ENCODE data around the gene GLYATL2.

GLYATL2 gene

GRCh38 chr11:58807343-58807742, 37.2 kb downstream of the GLYATL2 start:
- H2AFZ ChIP-seq: no peak overlapping the region
- H3K4me1 ChIP-seq: no peaks in the 10 kb centered on the region
- no peak overlapping the region for H3K27ac ChIP-seq
- H3K9ac ChIP-seq: no peak overlapping the region
- no peaks in the 10 kb centered on the region for H3K27me3 ChIP-seq (ENCODE audit: control insufficient read depth, insufficient read depth, low read length)
- no peaks in the 10 kb centered on the region for H3K36me3 ChIP-seq (ENCODE audit: control insufficient read depth, insufficient read depth, low read length)
- no peak for TF ChIP-seq CTCF (IDR thresholded peaks at IDR 0.05)
- no peak overlapping the region for H3K4me3 ChIP-seq (ENCODE audit: low read depth, low read length)
- no peaks in the 10 kb centered on the region for H3K79me2 ChIP-seq
- H3K9me3 ChIP-seq (ENCODE audit: control insufficient read depth, low read length): no peaks in the 10 kb centered on the region
- no peak overlapping the region for H3K4me2 ChIP-seq (ENCODE audit: low read length)

DNA sequence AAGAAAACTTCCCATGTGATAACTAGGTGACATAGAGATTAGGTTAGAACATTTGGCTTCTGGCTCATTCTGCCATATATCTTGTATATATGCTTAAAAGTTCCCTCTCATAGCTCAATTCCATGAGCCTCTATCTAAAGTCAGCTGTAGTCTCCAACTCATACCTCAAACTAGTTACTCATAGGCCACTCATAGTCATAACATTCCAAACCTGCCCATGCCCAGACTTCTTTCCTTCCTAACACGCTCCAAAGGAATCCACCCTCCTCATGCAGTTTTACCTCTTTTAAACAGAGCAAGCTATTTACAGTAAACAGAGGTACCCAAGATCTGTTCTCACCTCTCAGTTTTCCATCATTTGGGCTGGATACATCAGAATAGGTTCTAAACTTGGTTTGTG, 39.4 kb downstream of the GLYATL2 start:
- Histone ChIP-seq H3K79me2 (no peaks in the 10 kb centered on the region), H3K27me3 (ENCODE audit: control insufficient read depth, insufficient read depth, low read length) (no peaks in the 10 kb centered on the region), H3K4me3 (ENCODE audit: low read depth, low read length) (no peak overlapping the region), H3K4me2 (ENCODE audit: low read length) (no peak overlapping the region), H3K27ac (no peak overlapping the region), H3K9me3 (ENCODE audit: control insufficient read depth, low read length) (no peaks in the 10 kb centered on the region), H2AFZ (no peak overlapping the region), H3K36me3 (ENCODE audit: control insufficient read depth, insufficient read depth, low read length) (no peaks in the 10 kb centered on the region), H3K4me1 (no peaks in the 10 kb centered on the region), H3K9ac (no peak overlapping the region)
- TF ChIP-seq CTCF (IDR thresholded peaks at IDR 0.05): no peak

DNA sequence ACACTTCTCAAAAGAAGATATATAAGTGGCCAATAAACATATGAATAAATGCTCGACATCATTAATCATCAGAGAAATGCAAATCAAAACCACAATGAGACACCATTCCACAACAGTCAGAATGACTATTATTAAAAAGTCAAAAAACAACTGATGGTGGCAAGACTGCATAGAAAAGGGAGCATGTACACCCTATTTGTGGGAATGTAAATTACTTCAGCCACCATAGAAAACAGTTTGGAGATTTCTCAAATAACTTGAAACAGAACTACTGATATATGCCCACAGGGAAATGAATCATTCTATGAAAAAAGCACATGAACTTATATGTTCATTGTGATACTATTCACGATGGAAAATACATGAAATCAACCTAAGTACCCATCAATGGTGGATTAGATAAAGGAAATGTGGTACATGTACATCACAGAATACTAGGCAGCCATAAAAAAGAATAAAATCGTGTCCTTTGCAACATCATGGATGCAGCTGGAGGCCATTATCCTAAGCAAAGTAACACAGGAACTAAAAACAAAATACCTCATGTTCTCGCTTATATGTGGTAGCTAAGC, 42.4 kb downstream of the GLYATL2 start:
- Histone ChIP-seq H3K9ac (no peak overlapping the region), H3K27ac (no peak overlapping the region), H3K4me2 (ENCODE audit: low read length) (no peak overlapping the region), H2AFZ (no peak overlapping the region), H3K36me3 (ENCODE audit: control insufficient read depth, insufficient read depth, low read length) (no peaks in the 10 kb centered on the region), H3K4me3 (ENCODE audit: low read depth, low read length) (no peak overlapping the region), H3K9me3 (ENCODE audit: control insufficient read depth, low read length) (no peaks in the 10 kb centered on the region), H3K27me3 (ENCODE audit: control insufficient read depth, insufficient read depth, low read length) (no peaks in the 10 kb centered on the region), H3K4me1 (no peaks in the 10 kb centered on the region), H3K79me2 (no peaks in the 10 kb centered on the region)
- no peak for TF ChIP-seq CTCF (IDR thresholded peaks at IDR 0.05)

GRCh38 chr11:58801302-58801701, 43.2 kb downstream of the GLYATL2 start:
- Histone ChIP-seq H3K4me1 (no peaks in the 10 kb centered on the region), H2AFZ (no peak overlapping the region), H3K9me3 (ENCODE audit: control insufficient read depth, low read length) (no peaks in the 10 kb centered on the region), H3K27ac (no peak overlapping the region), H3K79me2 (no peaks in the 10 kb centered on the region), H3K4me2 (ENCODE audit: low read length) (no peak overlapping the region), H3K4me3 (ENCODE audit: low read depth, low read length) (no peak overlapping the region), H3K9ac (no peak overlapping the region), H3K36me3 (ENCODE audit: control insufficient read depth, insufficient read depth, low read length) (no peaks in the 10 kb centered on the region), H3K27me3 (ENCODE audit: control insufficient read depth, insufficient read depth, low read length) (no peaks in the 10 kb centered on the region)
- TF ChIP-seq CTCF (IDR thresholded peaks at IDR 0.05): no peak

- no peak overlapping the region for H3K4me2 ChIP-seq (ENCODE audit: low read length)
- H3K9ac ChIP-seq: no peak overlapping the region
- TF ChIP-seq CTCF (IDR thresholded peaks at IDR 0.05): no peak
- no peaks in the 10 kb centered on the region for H3K79me2 ChIP-seq
- H3K9me3 ChIP-seq (ENCODE audit: control insufficient read depth, low read length): no peaks in the 10 kb centered on the region
- no peaks in the 10 kb centered on the region for H3K27me3 ChIP-seq (ENCODE audit: control insufficient read depth, insufficient read depth, low read length)
- H2AFZ ChIP-seq: no peak overlapping the region
- no peak overlapping the region for H3K27ac ChIP-seq
- no peaks in the 10 kb centered on the region for H3K4me1 ChIP-seq
- H3K36me3 ChIP-seq (ENCODE audit: control insufficient read depth, insufficient read depth, low read length): no peaks in the 10 kb centered on the region
- no peak overlapping the region for H3K4me3 ChIP-seq (ENCODE audit: low read depth, low read length)
Measured at GRCh38 chr11:58796333-58796732, 48.2 kb downstream of the GLYATL2 start.
